ENCODE measurements around the gene ADCY9.

Gene ADCY9

DNA sequence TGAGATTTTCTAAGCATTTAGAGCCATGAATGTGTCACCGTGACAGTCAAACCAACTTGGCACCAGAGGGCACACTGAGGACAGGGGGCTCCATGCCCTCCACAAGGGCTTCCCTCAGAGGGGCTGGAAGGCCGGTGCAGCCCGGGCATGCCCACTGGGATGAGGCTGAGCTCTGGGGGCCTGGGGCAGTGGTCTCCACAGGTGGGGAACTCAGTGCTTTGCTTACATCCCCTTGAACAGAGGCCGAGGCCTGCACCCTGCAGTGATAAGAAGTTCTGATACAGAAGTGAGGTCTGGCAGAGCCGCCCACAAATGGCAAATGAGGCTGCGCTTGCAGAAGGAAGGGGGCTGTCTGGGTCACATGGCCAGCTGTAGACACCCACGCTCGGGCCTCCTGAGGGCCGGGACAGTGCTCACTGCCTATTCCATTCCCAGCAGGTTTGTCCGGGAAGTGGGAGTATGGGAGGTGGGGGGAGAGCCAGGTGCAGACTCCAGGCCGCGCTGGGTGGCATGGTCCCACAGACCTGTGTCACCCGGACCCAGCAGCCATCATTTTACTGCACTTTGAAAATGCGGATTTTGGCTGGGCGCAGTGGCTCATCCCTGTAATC, 118.9 kb downstream of the ADCY9 start:
- no peak overlapping the region for H3K27ac ChIP-seq (ENCODE audit: low read depth, low read length)
- H3K36me3 ChIP-seq (ENCODE audit: control insufficient read depth, low read length): no peaks in the 10 kb centered on the region
- no peaks in the 10 kb centered on the region for H3K79me2 ChIP-seq (ENCODE audit: control insufficient read depth, low read length)
- H4K20me1 ChIP-seq (ENCODE audit: control insufficient read depth, insufficient read depth, low read depth, low read length): no peaks in the 10 kb centered on the region
- no peaks in the 10 kb centered on the region for H3K4me1 ChIP-seq (ENCODE audit: control insufficient read depth, low read length)
- TF ChIP-seq, protein P1, sequence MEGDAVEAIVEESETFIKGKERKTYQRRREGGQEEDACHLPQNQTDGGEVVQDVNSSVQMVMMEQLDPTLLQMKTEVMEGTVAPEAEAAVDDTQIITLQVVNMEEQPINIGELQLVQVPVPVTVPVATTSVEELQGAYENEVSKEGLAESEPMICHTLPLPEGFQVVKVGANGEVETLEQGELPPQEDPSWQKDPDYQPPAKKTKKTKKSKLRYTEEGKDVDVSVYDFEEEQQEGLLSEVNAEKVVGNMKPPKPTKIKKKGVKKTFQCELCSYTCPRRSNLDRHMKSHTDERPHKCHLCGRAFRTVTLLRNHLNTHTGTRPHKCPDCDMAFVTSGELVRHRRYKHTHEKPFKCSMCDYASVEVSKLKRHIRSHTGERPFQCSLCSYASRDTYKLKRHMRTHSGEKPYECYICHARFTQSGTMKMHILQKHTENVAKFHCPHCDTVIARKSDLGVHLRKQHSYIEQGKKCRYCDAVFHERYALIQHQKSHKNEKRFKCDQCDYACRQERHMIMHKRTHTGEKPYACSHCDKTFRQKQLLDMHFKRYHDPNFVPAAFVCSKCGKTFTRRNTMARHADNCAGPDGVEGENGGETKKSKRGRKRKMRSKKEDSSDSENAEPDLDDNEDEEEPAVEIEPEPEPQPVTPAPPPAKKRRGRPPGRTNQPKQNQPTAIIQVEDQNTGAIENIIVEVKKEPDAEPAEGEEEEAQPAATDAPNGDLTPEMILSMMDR (IDR thresholded peaks at IDR 0.05; ENCODE audit: low read depth, low read length, poor library complexity, severe bottlenecking): no peak
- no peak for TF ChIP-seq EZH2phosphoT487 (IDR thresholded peaks at IDR 0.05; ENCODE audit: borderline replicate concordance, low read length)
- H3K4me2 ChIP-seq (ENCODE audit: low read length): no peak overlapping the region
- H3K9me3 ChIP-seq (ENCODE audit: control insufficient read depth, insufficient read depth, low read length): no peaks in the 10 kb centered on the region
- H3K27me3 ChIP-seq (ENCODE audit: control insufficient read depth, low read length): no peaks in the 10 kb centered on the region
- H3K9me2 ChIP-seq (replicated peaks; ENCODE audit: control insufficient read depth, low read length): no peaks in the 10 kb centered on the region
- no peak overlapping the region for H3K4me3 ChIP-seq (ENCODE audit: low read length)
- no peaks in the 10 kb centered on the region for H3F3A ChIP-seq (ENCODE audit: control insufficient read depth, insufficient read depth)

GRCh38 chr16:3995001-3995400, 121.2 kb downstream of the ADCY9 start:
- no peak for TF ChIP-seq EZH2phosphoT487 (IDR thresholded peaks at IDR 0.05; ENCODE audit: borderline replicate concordance, low read length)
- TF ChIP-seq, protein P1 (IDR thresholded peaks at IDR 0.05; ENCODE audit: low read depth, low read length, poor library complexity, severe bottlenecking): no peak

GRCh38 chr16:3993052-3993785, 123.0 kb downstream of the ADCY9 start:
- no peaks in the 10 kb centered on the region for H4K20me1 ChIP-seq (ENCODE audit: control insufficient read depth, insufficient read depth, low read depth, low read length)
- no peaks in the 10 kb centered on the region for H3K9me3 ChIP-seq (ENCODE audit: control insufficient read depth, insufficient read depth, low read length)
- no peaks in the 10 kb centered on the region for H3K79me2 ChIP-seq (ENCODE audit: control insufficient read depth, low read length)
- H3K27ac ChIP-seq (ENCODE audit: low read depth, low read length): no peak overlapping the region
- no peaks in the 10 kb centered on the region for H3K36me3 ChIP-seq (ENCODE audit: control insufficient read depth, low read length)
- H3K4me1 ChIP-seq (ENCODE audit: control insufficient read depth, low read length): no peaks in the 10 kb centered on the region
- H3K4me3 ChIP-seq (ENCODE audit: low read length): no peak overlapping the region
- H3K4me2 ChIP-seq (ENCODE audit: low read length): no peak overlapping the region
- no peaks in the 10 kb centered on the region for H3F3A ChIP-seq (ENCODE audit: control insufficient read depth, insufficient read depth)
- no peaks in the 10 kb centered on the region for H3K9me2 ChIP-seq (replicated peaks; ENCODE audit: control insufficient read depth, low read length)
- H3K27me3 ChIP-seq (ENCODE audit: control insufficient read depth, low read length): no peaks in the 10 kb centered on the region
- TF ChIP-seq EZH2phosphoT487 (IDR thresholded peaks at IDR 0.05; ENCODE audit: borderline replicate concordance, low read length): no peak
- TF ChIP-seq, protein P1 (IDR thresholded peaks at IDR 0.05; ENCODE audit: low read depth, low read length, poor library complexity, severe bottlenecking): no peak

More at GRCh38 chr16:3995001-3995400, 121.2 kb downstream of the ADCY9 start:
- Histone ChIP-seq H3K4me2 (ENCODE audit: low read length) (no peak overlapping the region), H3K9me2 (replicated peaks; ENCODE audit: control insufficient read depth, low read length) (no peaks in the 10 kb centered on the region), H3K36me3 (ENCODE audit: control insufficient read depth, low read length) (no peaks in the 10 kb centered on the region), H3K4me1 (ENCODE audit: control insufficient read depth, low read length) (no peaks in the 10 kb centered on the region), H3K9me3 (ENCODE audit: control insufficient read depth, insufficient read depth, low read length) (no peaks in the 10 kb centered on the region), H3F3A (ENCODE audit: control insufficient read depth, insufficient read depth) (no peaks in the 10 kb centered on the region), H3K4me3 (ENCODE audit: low read length) (no peak overlapping the region), H4K20me1 (ENCODE audit: control insufficient read depth, insufficient read depth, low read depth, low read length) (no peaks in the 10 kb centered on the region), H3K79me2 (ENCODE audit: control insufficient read depth, low read length) (no peaks in the 10 kb centered on the region), H3K27me3 (ENCODE audit: control insufficient read depth, low read length) (no peaks in the 10 kb centered on the region), H3K27ac (ENCODE audit: low read depth, low read length) (no peak overlapping the region)

All from DOHH2 (cell line).